Measurements from ENCODE around the gene HRH2. TPM values are rescaled to one million over a fixed set of nuclear protein-coding genes. Genes with fewer than 3 reads are reported as not detected.

Gene HRH2
- total and polyA plus RNA-seq, 9 of the 15 experiments (the other 6 are each of a cell fraction or from before 2014, with no cell fraction given) = 0.04 TPM; not detected in 8

DNA sequence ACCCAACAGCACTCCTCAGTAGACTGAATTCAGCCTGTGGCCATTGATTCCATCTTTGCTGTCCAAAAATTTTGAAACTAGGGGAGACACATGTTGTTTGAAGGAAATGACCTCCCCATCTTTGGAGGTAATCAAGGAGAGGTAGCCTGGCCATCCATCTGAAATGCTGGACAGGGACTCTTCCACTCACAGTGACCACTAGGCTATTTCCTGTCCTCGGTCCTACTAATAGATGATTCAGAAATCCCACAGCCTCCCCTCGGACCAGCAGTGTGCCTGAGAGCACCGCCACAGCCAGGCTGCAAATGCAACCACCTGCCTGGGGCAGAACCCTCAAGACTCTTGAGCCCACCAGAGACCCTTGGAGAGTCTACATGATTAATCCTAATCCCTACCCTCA, 12.5 kb downstream of the HRH2 start:
- in situ Hi-C loops (cut with MboI) = no loop called here
- WGBS (ENCODE audit: insufficient coverage, low coverage, missing lambda C conversion rate) = 0% methylated on average over 3 of the region's 3 CpGs
- intact Hi-C loops (cut with micrococcal nuclease) = no loop called here
- no peaks in the 10 kb centered on the region for H3K9me3 ChIP-seq (replicated peaks; ENCODE audit: control insufficient read depth, insufficient read depth, low read depth, low read length)
- H3K4me3 ChIP-seq = no peak overlapping the region
- H3K4me1 ChIP-seq (replicated peaks in 1 of 2; ENCODE audit: control insufficient read depth in 2 of 2, insufficient read depth in 2 of 2, low read length in 2 of 2) = no peaks in the 10 kb centered on the region
- no peak for DNase-seq (ENCODE audit: extremely low read depth in 1 of 4, low spot score in 3 of 4)
- no peak for FAIRE-seq
- no peaks in the 10 kb centered on the region for H3K79me2 ChIP-seq (ENCODE audit: control insufficient read depth, insufficient read depth, low read length)
- no peak for TF ChIP-seq EHMT2 (IDR thresholded peaks at IDR 0.05)
- TF ChIP-seq NCOA1 (IDR thresholded peaks at IDR 0.05; ENCODE audit: low read depth) = no peak
- no peak for TF ChIP-seq ZNF785 (CRISPR knock-in tag; IDR thresholded peaks at IDR 0.05)
- TF ChIP-seq, protein P1, sequence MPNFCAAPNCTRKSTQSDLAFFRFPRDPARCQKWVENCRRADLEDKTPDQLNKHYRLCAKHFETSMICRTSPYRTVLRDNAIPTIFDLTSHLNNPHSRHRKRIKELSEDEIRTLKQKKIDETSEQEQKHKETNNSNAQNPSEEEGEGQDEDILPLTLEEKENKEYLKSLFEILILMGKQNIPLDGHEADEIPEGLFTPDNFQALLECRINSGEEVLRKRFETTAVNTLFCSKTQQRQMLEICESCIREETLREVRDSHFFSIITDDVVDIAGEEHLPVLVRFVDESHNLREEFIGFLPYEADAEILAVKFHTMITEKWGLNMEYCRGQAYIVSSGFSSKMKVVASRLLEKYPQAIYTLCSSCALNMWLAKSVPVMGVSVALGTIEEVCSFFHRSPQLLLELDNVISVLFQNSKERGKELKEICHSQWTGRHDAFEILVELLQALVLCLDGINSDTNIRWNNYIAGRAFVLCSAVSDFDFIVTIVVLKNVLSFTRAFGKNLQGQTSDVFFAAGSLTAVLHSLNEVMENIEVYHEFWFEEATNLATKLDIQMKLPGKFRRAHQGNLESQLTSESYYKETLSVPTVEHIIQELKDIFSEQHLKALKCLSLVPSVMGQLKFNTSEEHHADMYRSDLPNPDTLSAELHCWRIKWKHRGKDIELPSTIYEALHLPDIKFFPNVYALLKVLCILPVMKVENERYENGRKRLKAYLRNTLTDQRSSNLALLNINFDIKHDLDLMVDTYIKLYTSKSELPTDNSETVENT (CRISPR knock-in tag; IDR thresholded peaks at IDR 0.05) = no peak
- TF ChIP-seq, protein P2, sequence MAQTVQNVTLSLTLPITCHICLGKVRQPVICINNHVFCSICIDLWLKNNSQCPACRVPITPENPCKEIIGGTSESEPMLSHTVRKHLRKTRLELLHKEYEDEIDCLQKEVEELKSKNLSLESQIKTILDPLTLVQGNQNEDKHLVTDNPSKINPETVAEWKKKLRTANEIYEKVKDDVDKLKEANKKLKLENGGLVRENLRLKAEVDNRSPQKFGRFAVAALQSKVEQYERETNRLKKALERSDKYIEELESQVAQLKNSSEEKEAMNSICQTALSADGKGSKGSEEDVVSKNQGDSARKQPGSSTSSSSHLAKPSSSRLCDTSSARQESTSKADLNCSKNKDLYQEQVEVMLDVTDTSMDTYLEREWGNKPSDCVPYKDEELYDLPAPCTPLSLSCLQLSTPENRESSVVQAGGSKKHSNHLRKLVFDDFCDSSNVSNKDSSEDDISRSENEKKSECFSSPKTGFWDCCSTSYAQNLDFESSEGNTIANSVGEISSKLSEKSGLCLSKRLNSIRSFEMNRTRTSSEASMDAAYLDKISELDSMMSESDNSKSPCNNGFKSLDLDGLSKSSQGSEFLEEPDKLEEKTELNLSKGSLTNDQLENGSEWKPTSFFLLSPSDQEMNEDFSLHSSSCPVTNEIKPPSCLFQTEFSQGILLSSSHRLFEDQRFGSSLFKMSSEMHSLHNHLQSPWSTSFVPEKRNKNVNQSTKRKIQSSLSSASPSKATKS (CRISPR knock-in tag; IDR thresholded peaks at IDR 0.05) = no peak
- TF ChIP-seq, protein P3, sequence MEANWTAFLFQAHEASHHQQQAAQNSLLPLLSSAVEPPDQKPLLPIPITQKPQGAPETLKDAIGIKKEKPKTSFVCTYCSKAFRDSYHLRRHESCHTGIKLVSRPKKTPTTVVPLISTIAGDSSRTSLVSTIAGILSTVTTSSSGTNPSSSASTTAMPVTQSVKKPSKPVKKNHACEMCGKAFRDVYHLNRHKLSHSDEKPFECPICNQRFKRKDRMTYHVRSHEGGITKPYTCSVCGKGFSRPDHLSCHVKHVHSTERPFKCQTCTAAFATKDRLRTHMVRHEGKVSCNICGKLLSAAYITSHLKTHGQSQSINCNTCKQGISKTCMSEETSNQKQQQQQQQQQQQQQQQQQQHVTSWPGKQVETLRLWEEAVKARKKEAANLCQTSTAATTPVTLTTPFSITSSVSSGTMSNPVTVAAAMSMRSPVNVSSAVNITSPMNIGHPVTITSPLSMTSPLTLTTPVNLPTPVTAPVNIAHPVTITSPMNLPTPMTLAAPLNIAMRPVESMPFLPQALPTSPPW (CRISPR knock-in tag; IDR thresholded peaks at IDR 0.05) = no peak
- TF ChIP-seq, protein P4, sequence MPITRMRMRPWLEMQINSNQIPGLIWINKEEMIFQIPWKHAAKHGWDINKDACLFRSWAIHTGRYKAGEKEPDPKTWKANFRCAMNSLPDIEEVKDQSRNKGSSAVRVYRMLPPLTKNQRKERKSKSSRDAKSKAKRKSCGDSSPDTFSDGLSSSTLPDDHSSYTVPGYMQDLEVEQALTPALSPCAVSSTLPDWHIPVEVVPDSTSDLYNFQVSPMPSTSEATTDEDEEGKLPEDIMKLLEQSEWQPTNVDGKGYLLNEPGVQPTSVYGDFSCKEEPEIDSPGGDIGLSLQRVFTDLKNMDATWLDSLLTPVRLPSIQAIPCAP (CRISPR knock-in tag; IDR thresholded peaks at IDR 0.05; ENCODE audit: borderline replicate concordance) = no peak
- TF ChIP-seq ZNF175 (CRISPR knock-in tag; IDR thresholded peaks at IDR 0.05; ENCODE audit: low read depth) = no peak
- TF ChIP-seq, protein P5, sequence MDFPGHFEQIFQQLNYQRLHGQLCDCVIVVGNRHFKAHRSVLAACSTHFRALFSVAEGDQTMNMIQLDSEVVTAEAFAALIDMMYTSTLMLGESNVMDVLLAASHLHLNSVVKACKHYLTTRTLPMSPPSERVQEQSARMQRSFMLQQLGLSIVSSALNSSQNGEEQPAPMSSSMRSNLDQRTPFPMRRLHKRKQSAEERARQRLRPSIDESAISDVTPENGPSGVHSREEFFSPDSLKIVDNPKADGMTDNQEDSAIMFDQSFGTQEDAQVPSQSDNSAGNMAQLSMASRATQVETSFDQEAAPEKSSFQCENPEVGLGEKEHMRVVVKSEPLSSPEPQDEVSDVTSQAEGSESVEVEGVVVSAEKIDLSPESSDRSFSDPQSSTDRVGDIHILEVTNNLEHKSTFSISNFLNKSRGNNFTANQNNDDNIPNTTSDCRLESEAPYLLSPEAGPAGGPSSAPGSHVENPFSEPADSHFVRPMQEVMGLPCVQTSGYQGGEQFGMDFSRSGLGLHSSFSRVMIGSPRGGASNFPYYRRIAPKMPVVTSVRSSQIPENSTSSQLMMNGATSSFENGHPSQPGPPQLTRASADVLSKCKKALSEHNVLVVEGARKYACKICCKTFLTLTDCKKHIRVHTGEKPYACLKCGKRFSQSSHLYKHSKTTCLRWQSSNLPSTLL (IDR thresholded peaks at IDR 0.05) = no peak
- BruUV-seq (replicated peaks) = no TSS peak
- no peak overlapping the region for H3K27ac ChIP-seq (ENCODE audit: extremely low read depth, low read depth, low read length)
- ChIA-PET POLR2A (no interaction called here), CTCF (ENCODE audit: low intra/inter-chr PET ratio) (no interaction called here)
- no peak overlapping the region for H3K9ac ChIP-seq (ENCODE audit: insufficient read depth in 1 of 2, low read depth in 2 of 2, low read length in 2 of 2)
- H3K36me3 ChIP-seq (ENCODE audit: control insufficient read depth, insufficient read depth, low read length) = no peaks in the 10 kb centered on the region
- no peak overlapping the region for H3K4me2 ChIP-seq (ENCODE audit: insufficient read depth, low read length)
- H3K27me3 ChIP-seq (ENCODE audit: control insufficient read depth in 2 of 2, insufficient read depth in 2 of 2, low read length in 2 of 2) = peaks cover 6 to 53% of the 10 kb centered on the region in 2 experiments; a peak in 4 of 5 replicates
- H3K9me1 ChIP-seq (ENCODE audit: control insufficient read depth, insufficient read depth, low read length) = no peaks in the 10 kb centered on the region
- H2AFZ ChIP-seq (ENCODE audit: low read depth, low read length) = no peak overlapping the region
- ATAC-seq = no peak
- H4K20me1 ChIP-seq (replicated peaks; ENCODE audit: control insufficient read depth, insufficient read depth, low read length) = 0 out of 2 replicates have a peak, but pooled peaks cover 5% of the 10 kb centered on the region
